Keratinocyte (primary cell): ENCODE results near the gene CRYBA2. TPM values are rescaled to one million over a fixed set of nuclear protein-coding genes. Genes with fewer than 3 reads are reported as not detected.

ENCODE experiments used
- DNase-seq: peaks from one replicate; pipeline ENCODE4 v3.0.0-alpha.2; 2011; ENCODE audit warnings: low read depth, missing footprints, low spot score
- FAIRE-seq: peaks from 2 replicates; lab custom pipeline; 2011; peaks lifted over from hg19 to GRCh38; lab: Jason Lieb, UNC
- H2AFZ ChIP-seq: 2 replicates; pipeline ENCODE4 v1.6.0; 2012; ENCODE audit warnings: low read length, control low read depth, inconsistent platforms; ENCODE audit not compliant: control insufficient read depth
- H3K27ac ChIP-seq: 2 replicates; pipeline ENCODE4 v1.5.1; 2011; ENCODE audit warnings: low read length; ENCODE audit not compliant: control insufficient read depth, insufficient read depth
- H3K27me3 ChIP-seq: 3 replicates; pipeline ENCODE4 v1.6.0; 2011; ENCODE audit warnings: low read length; ENCODE audit not compliant: control insufficient read depth, insufficient read depth; ENCODE audit errors: extremely low read depth
- H3K36me3 ChIP-seq, 2 experiments: 2 replicates in 1 of 2; 3 replicates in 1 of 2; pipeline ENCODE4 v1.5.1; 2011; ENCODE audit warnings: low read length in 2 of 2, mild to moderate bottlenecking in 1 of 2; ENCODE audit not compliant: control insufficient read depth in 2 of 2, insufficient read depth in 2 of 2; ENCODE audit errors: extremely low read depth in 1 of 2
- H3K4me1 ChIP-seq: 3 replicates; pipeline ENCODE4 v1.5.1; 2011; ENCODE audit warnings: low read length; ENCODE audit not compliant: control insufficient read depth, insufficient read depth; ENCODE audit errors: extremely low read depth
- H3K4me2 ChIP-seq: 3 replicates; pipeline ENCODE4 v1.6.0; 2011; ENCODE audit warnings: low read depth, low read length; ENCODE audit not compliant: control insufficient read depth, insufficient read depth; ENCODE audit errors: extremely low read depth
- H3K4me3 ChIP-seq, 3 experiments: fragments of 200-600 bp in 1 of 3; sonication (generic) in 1 of 3; 2 replicates in 2 of 3; 3 replicates in 1 of 3; pipeline ENCODE4 v1.5.1; 2011 to 2016; ENCODE audit warnings: low read length in 3 of 3, mild to moderate bottlenecking in 3 of 3, control low read depth in 2 of 3, inconsistent platforms in 1 of 3, low read depth in 1 of 3, mixed read lengths in 1 of 3, mixed run types in 1 of 3, moderate library complexity in 1 of 3; ENCODE audit not compliant: control insufficient read depth in 2 of 3, insufficient read depth in 2 of 3; ENCODE audit errors: extremely low read depth in 1 of 3
- H3K79me2 ChIP-seq: 2 replicates; pipeline ENCODE4 v1.6.0; 2012; ENCODE audit warnings: low read length; ENCODE audit not compliant: control insufficient read depth, insufficient read depth
- H3K9ac ChIP-seq: 3 replicates; pipeline ENCODE4 v1.6.0; 2011; ENCODE audit warnings: low read length; ENCODE audit not compliant: control insufficient read depth, insufficient read depth; ENCODE audit errors: extremely low read depth
- H3K9me1 ChIP-seq: 3 replicates; pipeline ENCODE4 v1.6.0; 2011; ENCODE audit warnings: low read length; ENCODE audit not compliant: control insufficient read depth, insufficient read depth; ENCODE audit errors: extremely low read depth
- H3K9me3 ChIP-seq: 2 replicates; pipeline ENCODE4 v1.5.1; 2012; ENCODE audit warnings: low read depth, low read length; ENCODE audit not compliant: control insufficient read depth
- H4K20me1 ChIP-seq: 3 replicates; pipeline ENCODE4 v1.6.0; 2011; ENCODE audit warnings: low read length; ENCODE audit not compliant: control insufficient read depth, insufficient read depth; ENCODE audit errors: extremely low read depth
- CTCF ChIP-seq, 3 experiments: IDR thresholded peaks in 1 of 3; conservative IDR thresholded peaks in 1 of 3; optimal IDR thresholded peaks in 1 of 3; 2 replicates in 2 of 3; 3 replicates in 1 of 3; pipeline versions ENCODE3 to v1.5.1; 2011; ENCODE audit warnings: low read length in 3 of 3, mild to moderate bottlenecking in 3 of 3, moderate library complexity in 2 of 3, control low read depth in 1 of 3, inconsistent platforms in 1 of 3; ENCODE audit not compliant: insufficient read depth in 2 of 3; ENCODE audit errors: extremely low read depth in 1 of 3
- EZH2 ChIP-seq: IDR thresholded peaks from one replicate; pipeline ENCODE4 v1.6.1; 2012; ENCODE audit warnings: inconsistent platforms, mild to moderate bottlenecking, low read length, moderate library complexity
- dilution Hi-C: fragments of 300-500 bp; cut with MboI; formaldehyde crosslinking; loops from one replicate; pipeline ENCODE4 v1.7.0; 2020; ENCODE audit warnings: low sequenced_read_pairs; ENCODE audit not compliant: extremely low pct_ligation_motif_present
- polyA plus RNA-seq, 5 experiments: library from polyadenylated mRNA; depleted of rRNA in 3 of 5; stranded (reverse) in 3 of 5; stranded (forward) in 1 of 5; unstranded in 1 of 5; fragments of >200 nt; gene quantifications; 1 replicate in 1 of 5; 2 replicates in 3 of 5; 3 replicates in 1 of 5; pipeline versions ENCODE4 v1.2.1 to v1.2.3, GENCODE V29; 2011 to 2012; ENCODE audit warnings: missing spikeins in 2 of 5, low read depth in 1 of 5, low replicate concordance in 1 of 5

Gene CRYBA2
- polyA plus RNA-seq, 1 donor (not counting 4 experiments of a cell fraction or from before 2014, with no cell fraction given) = not detected

GRCh38 chr2:219027511-219028055, 34.4 kb upstream of the CRYBA2 start:
- no peak for TF ChIP-seq EZH2
- TF ChIP-seq CTCF (optimal IDR thresholded peaks at IDR 0.05 in 1 of 3, IDR thresholded peaks at IDR 0.05 in 1 of 3, conservative IDR thresholded peaks at IDR 0.05 in 1 of 3; ENCODE audit: extremely low read depth in 1 of 3, insufficient read depth in 2 of 3, low read length in 3 of 3) = no peak
- Histone ChIP-seq H3K9me1 (no peaks in the 10 kb centered on the region), H3K36me3 (no peaks in the 10 kb centered on the region), H3K9ac (no peak overlapping the region), H3K79me2 (no peaks in the 10 kb centered on the region), H3K4me3 (no peak overlapping the region), H4K20me1 (no peaks in the 10 kb centered on the region), H3K4me1 (no peaks in the 10 kb centered on the region), H2AFZ (no peak overlapping the region), H3K9me3 (no peaks in the 10 kb centered on the region), H3K27me3 (peaks cover 18% of the 10 kb centered on the region), H3K4me2 (no peak overlapping the region), H3K27ac (no peak overlapping the region)
- no peak for FAIRE-seq
- dilution Hi-C loops = no loop called here
- DNase-seq = no peak

- FAIRE-seq (no peak), DNase-seq (no peak)
- Histone ChIP-seq H3K9me3 (no peaks in the 10 kb centered on the region), H4K20me1 (no peaks in the 10 kb centered on the region), H3K36me3 (no peaks in the 10 kb centered on the region), H3K4me1 (no peaks in the 10 kb centered on the region), H2AFZ (no peak overlapping the region), H3K4me2 (no peak overlapping the region), H3K79me2 (no peaks in the 10 kb centered on the region), H3K9me1 (no peaks in the 10 kb centered on the region), H3K9ac (no peak overlapping the region), H3K27me3 (peaks cover 20% of the 10 kb centered on the region), H3K27ac (no peak overlapping the region), H3K4me3 (no peak overlapping the region)
- no peak for TF ChIP-seq EZH2
- no peak for TF ChIP-seq CTCF (optimal IDR thresholded peaks at IDR 0.05 in 1 of 3, IDR thresholded peaks at IDR 0.05 in 1 of 3, conservative IDR thresholded peaks at IDR 0.05 in 1 of 3; ENCODE audit: extremely low read depth in 1 of 3, insufficient read depth in 2 of 3, low read length in 3 of 3)
- dilution Hi-C loops = no loop called here
These were observed 33.7 kb upstream of the CRYBA2 start for GRCh38 chr2:219026946-219027345.
